Omental fat pad (tissue), 4 donors: Measurements from ENCODE around the gene CACNG6. TPM values are rescaled to one million over a fixed set of nuclear protein-coding genes. Genes with fewer than 3 reads are reported as not detected.

ENCODE experiments used
- ATAC-seq: fragments of 150-250 bp; one replicate; pipeline ENCODE4 v1.9.1; 2016; ENCODE audit warnings: mild to moderate bottlenecking, moderate library complexity; ENCODE audit not compliant: low FRiP score
- DNase-seq: peaks from one replicate; pipeline ENCODE4 v3.0.0-alpha.2; 2019; ENCODE audit warnings: low spot score
- total RNA-seq, 4 donors: library from RNA; depleted of rRNA; stranded (reverse); fragments of >200 nt; gene quantifications; one replicate each; pipeline ENCODE4 v1.1.0, GENCODE V29; 2016
- TF ChIP-seq, protein P1 (sequence below), 3 donors: fragments of 450-650 bp; IDR thresholded peaks; one replicate each; pipeline ENCODE4 v1.5.1; 2016 to 2017; ENCODE audit warnings: antibody characterized with exemption in 3 of 3, mild to moderate bottlenecking in 3 of 3, moderate library complexity in 2 of 3

The CACNG6 gene
- total RNA-seq, 4 donors from 2014 or later: not detected

DNA sequence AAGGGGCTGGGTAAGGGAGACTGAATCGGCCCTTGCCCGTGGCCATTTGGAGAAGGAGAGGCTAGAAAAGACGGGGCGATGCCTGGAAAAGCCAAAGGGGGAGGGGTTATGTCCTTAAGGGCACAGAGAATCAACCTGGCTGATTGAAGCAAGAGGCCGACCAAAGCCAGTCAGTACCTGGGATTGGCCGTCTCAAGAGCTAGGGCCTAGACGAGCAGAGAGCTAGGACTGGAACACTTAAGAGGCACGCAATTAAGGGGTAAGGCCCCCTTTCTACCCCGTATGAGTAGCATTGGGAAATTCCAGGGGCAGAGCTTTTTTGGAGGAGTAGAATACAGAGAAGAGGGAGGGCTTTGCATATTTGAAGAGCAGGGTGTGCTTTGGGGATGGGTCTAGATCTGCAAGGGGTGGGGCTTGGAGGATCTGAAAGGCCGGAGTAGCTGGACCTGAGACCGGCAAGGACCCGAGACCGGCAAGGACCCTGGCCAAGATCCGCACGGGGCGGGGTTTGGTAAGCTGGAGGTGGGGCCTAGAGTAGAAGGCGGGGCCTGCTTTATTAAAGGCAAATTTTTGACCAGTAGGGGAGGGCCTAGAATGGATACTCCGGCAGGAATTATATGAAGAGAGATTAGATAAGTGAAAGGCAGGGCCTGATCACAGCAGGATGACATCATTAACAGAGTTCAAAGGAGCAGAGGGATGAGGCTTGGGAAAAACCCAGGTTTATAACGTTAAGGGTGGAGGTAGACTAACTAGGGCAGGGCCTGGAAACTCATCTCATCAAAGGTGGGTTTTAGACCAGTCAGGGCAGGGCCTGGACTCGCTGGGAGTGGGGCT, 10.7 kb upstream of the CACNG6 start:
- TF ChIP-seq, protein P1, sequence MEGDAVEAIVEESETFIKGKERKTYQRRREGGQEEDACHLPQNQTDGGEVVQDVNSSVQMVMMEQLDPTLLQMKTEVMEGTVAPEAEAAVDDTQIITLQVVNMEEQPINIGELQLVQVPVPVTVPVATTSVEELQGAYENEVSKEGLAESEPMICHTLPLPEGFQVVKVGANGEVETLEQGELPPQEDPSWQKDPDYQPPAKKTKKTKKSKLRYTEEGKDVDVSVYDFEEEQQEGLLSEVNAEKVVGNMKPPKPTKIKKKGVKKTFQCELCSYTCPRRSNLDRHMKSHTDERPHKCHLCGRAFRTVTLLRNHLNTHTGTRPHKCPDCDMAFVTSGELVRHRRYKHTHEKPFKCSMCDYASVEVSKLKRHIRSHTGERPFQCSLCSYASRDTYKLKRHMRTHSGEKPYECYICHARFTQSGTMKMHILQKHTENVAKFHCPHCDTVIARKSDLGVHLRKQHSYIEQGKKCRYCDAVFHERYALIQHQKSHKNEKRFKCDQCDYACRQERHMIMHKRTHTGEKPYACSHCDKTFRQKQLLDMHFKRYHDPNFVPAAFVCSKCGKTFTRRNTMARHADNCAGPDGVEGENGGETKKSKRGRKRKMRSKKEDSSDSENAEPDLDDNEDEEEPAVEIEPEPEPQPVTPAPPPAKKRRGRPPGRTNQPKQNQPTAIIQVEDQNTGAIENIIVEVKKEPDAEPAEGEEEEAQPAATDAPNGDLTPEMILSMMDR (IDR thresholded peaks at IDR 0.05): no peak
- DNase-seq (no peak), ATAC-seq (no peak)

DNA sequence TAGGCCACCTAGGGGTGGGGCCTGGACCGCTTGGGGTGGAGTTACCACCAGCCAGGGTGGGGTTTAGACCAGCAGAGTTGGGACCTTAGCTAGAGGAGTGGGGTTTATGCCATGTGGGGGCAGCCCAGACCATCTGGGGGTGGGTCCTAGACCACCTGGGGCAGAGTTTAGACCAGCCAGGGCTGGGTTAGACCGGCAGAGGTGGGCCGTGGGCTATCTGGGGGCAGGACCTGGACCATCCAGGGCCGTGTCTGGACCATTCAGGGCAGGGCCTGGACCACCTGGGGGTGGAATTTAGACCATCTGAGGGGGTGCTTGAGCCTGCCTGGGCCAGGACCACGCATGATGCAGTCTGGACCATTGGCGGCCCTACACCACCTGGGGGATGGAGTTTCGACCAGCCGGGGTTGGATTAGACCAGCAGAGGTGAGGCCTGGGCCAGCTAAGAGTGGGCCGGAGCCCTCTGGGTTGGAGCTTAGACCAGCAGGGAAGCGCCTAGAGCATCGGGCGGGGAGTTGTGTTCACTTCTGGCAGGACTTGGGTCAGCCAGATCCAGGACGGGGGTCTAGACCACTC, 10.0 kb upstream of the CACNG6 start:
- TF ChIP-seq, protein P1 (IDR thresholded peaks at IDR 0.05): no peak
- DNase-seq (no peak), ATAC-seq (no peak)

- no peak for ATAC-seq
Observed at GRCh38 chr19:53982001-53982451, 9.4 kb upstream of the CACNG6 start.

GRCh38 chr19:53982611-53983010, 8.8 kb upstream of the CACNG6 start:
- ATAC-seq: no peak
- TF ChIP-seq, protein P1 (IDR thresholded peaks at IDR 0.05): no peak
- DNase-seq: no peak

More at GRCh38 chr19:53982001-53982451, 9.4 kb upstream of the CACNG6 start:
- TF ChIP-seq, protein P1 (IDR thresholded peaks at IDR 0.05): no peak
- no peak for DNase-seq

DNA sequence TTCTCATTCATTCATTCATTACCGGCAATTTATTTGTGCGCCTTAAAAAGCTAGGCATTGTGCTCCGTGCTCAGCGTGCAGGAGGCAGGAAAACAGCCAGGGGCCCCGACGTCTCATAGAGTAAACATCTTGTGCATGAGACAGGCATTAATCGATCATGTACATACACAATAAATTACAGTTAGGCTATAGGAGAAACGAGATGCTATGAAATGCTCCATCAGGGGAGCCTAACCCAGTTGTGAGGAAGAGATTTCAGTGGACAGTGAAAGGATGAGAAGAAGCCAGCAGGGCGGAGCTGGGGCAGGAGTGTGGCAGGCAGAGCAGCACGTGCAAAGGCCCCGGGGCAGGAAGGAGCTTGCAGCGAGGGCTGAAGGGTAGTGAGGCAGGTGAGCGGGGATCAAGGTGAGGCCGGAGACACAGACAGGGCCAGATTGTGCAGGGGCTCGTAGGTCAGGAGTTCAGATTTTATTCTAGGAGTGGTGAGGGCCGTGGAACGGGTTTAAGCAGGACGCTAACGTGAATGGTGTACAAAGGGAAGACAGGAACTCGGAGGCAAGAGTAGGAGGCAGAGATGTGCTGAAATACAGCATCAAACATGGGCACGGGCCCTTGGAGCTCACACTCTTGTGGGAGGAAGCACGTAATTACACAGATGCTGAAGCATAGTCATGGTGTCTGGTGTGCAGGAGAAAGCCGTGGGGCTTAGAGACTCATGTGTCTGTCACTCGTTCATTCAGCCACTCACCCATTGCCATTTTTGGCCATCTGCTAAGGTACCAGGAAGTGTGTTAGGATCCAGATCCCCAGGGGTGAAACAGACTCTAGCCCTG, 7.8 kb upstream of the CACNG6 start:
- DNase-seq (no peak), ATAC-seq (no peak)
- TF ChIP-seq, protein P1 (IDR thresholded peaks at IDR 0.05): no peak

GRCh38 chr19:53985863-53986262, 5.6 kb upstream of the CACNG6 start:
- TF ChIP-seq, protein P1 (IDR thresholded peaks at IDR 0.05): no peak
- ATAC-seq (no peak), DNase-seq (no peak)
